GM12865 (cell line): ENCODE results near the gene LRRN2.

ENCODE experiments used
- DNase-seq: peaks from one replicate; pipeline ENCODE4 v3.0.0; 2010; ENCODE audit warnings: low read depth
- H3K4me3 ChIP-seq: 2 replicates; pipeline ENCODE4 v1.5.1; 2011; ENCODE audit warnings: mild to moderate bottlenecking, low read depth, low read length, control low read depth
- TF ChIP-seq, protein P1 (sequence below): IDR thresholded peaks from 2 replicates; pipeline ENCODE4 v1.5.1; 2011; ENCODE audit warnings: low read length, control low read depth, low read depth, inconsistent platforms; ENCODE audit not compliant: insufficient read depth; ENCODE audit errors: missing control alignments

The LRRN2 gene

DNA sequence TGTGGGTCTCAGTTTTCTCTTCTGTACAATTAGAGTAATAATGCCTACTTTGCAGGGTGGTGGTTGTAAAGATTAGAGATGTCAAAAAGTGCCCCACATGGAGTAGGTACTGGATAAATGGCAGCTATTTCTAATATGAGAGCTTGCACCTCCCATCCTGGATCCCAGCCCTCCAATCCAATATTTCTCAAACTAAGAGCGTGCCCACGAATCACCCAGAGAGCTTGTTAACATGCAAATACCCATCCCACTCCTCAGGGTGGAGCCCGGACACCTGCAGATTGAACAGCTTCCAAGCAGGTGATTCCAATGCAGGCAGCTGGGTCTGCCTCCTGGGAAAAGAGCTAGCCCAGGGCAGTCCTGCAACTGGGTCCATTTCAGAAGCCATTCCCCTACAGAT lies 33.0 kb downstream of the LRRN2 start:
- no peak for DNase-seq
- TF ChIP-seq, protein P1, sequence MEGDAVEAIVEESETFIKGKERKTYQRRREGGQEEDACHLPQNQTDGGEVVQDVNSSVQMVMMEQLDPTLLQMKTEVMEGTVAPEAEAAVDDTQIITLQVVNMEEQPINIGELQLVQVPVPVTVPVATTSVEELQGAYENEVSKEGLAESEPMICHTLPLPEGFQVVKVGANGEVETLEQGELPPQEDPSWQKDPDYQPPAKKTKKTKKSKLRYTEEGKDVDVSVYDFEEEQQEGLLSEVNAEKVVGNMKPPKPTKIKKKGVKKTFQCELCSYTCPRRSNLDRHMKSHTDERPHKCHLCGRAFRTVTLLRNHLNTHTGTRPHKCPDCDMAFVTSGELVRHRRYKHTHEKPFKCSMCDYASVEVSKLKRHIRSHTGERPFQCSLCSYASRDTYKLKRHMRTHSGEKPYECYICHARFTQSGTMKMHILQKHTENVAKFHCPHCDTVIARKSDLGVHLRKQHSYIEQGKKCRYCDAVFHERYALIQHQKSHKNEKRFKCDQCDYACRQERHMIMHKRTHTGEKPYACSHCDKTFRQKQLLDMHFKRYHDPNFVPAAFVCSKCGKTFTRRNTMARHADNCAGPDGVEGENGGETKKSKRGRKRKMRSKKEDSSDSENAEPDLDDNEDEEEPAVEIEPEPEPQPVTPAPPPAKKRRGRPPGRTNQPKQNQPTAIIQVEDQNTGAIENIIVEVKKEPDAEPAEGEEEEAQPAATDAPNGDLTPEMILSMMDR, result no peak
- no peak overlapping the region for H3K4me3 ChIP-seq

GRCh38 chr1:204651843-204652421 lies 33.6 kb downstream of the LRRN2 start:
- no peak for DNase-seq
- no peak overlapping the region for H3K4me3 ChIP-seq

GRCh38 chr1:204650911-204651570 lies 34.5 kb downstream of the LRRN2 start:
- no peak for DNase-seq
- TF ChIP-seq, protein P1, result no peak

More at GRCh38 chr1:204651843-204652421, 33.6 kb downstream of the LRRN2 start:
- TF ChIP-seq, protein P1, result no peak

GRCh38 chr1:204649721-204650521 lies 35.6 kb downstream of the LRRN2 start:
- no peak overlapping the region for H3K4me3 ChIP-seq
- TF ChIP-seq, protein P1, result no peak
- DNase-seq, result no peak

More at GRCh38 chr1:204650911-204651570, 34.5 kb downstream of the LRRN2 start:
- H3K4me3 ChIP-seq, result no peak overlapping the region

DNA sequence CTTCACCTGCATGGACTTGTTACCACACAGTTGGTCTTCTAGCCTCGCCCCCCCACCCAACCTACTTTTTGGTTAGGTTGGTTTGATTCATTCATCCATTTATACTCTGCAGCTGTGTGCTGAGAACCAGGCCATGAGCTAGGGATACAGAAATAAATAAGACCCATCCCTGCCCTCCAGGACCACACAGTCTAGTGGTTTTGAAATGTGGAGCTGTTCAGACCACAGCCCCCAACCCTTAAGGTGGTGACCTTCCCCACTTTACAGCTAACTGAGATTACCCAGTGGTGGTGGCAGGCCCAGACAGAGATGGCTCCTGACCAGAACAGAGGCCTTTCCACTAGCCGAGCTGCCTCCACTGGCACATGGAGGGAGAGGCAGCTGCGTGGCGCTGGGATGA lies 37.0 kb downstream of the LRRN2 start:
- TF ChIP-seq, protein P1, result no peak
- DNase-seq, result no peak
- no peak overlapping the region for H3K4me3 ChIP-seq

- no peak for DNase-seq
- TF ChIP-seq, protein P1, result no peak
- no peak overlapping the region for H3K4me3 ChIP-seq
Observed at GRCh38 chr1:204647805-204648153, 37.8 kb downstream of the LRRN2 start.
